PFSK-1 (cell line): ENCODE data around the gene RBM24.

ENCODE experiments used
- FOXP2 ChIP-seq: optimal IDR thresholded peaks from 2 replicates; pipeline ENCODE3; 2011; ENCODE audit warnings: borderline replicate concordance, control low read depth, inconsistent platforms; ENCODE audit not compliant: insufficient read depth; ENCODE audit errors: extremely low read length, extremely low read depth
- POLR2AphosphoS5 ChIP-seq: IDR thresholded peaks from 2 replicates; pipeline ENCODE4 v1.6.1; 2012; ENCODE audit warnings: low read depth, mild to moderate bottlenecking, control low read depth, low read length, moderate library complexity
- SIN3A ChIP-seq: IDR thresholded peaks from 2 replicates; pipeline ENCODE4 v1.6.1; 2012; ENCODE audit warnings: mild to moderate bottlenecking, low read length, moderate library complexity, borderline replicate concordance; ENCODE audit not compliant: insufficient read depth
- TAF1 ChIP-seq: IDR thresholded peaks from 2 replicates; pipeline ENCODE4 v1.6.1; 2012; ENCODE audit warnings: low read length, control low read depth, borderline replicate concordance; ENCODE audit not compliant: insufficient read depth
- TF ChIP-seq, protein P1 (sequence below), 2 experiments: IDR thresholded peaks; 2 replicates each; pipeline versions ENCODE4 v1.6.1 to v1.8.0; 2011 to 2012; ENCODE audit warnings: low read depth in 2 of 2, low read length in 2 of 2, control low read depth in 1 of 2, inconsistent platforms in 1 of 2, mild to moderate bottlenecking in 1 of 2, moderate library complexity in 1 of 2; ENCODE audit not compliant: insufficient read depth in 1 of 2

Gene RBM24

GRCh38 chr6:17278289-17279063 lies 2.7 kb upstream of the RBM24 start:
- TF ChIP-seq, protein P1, sequence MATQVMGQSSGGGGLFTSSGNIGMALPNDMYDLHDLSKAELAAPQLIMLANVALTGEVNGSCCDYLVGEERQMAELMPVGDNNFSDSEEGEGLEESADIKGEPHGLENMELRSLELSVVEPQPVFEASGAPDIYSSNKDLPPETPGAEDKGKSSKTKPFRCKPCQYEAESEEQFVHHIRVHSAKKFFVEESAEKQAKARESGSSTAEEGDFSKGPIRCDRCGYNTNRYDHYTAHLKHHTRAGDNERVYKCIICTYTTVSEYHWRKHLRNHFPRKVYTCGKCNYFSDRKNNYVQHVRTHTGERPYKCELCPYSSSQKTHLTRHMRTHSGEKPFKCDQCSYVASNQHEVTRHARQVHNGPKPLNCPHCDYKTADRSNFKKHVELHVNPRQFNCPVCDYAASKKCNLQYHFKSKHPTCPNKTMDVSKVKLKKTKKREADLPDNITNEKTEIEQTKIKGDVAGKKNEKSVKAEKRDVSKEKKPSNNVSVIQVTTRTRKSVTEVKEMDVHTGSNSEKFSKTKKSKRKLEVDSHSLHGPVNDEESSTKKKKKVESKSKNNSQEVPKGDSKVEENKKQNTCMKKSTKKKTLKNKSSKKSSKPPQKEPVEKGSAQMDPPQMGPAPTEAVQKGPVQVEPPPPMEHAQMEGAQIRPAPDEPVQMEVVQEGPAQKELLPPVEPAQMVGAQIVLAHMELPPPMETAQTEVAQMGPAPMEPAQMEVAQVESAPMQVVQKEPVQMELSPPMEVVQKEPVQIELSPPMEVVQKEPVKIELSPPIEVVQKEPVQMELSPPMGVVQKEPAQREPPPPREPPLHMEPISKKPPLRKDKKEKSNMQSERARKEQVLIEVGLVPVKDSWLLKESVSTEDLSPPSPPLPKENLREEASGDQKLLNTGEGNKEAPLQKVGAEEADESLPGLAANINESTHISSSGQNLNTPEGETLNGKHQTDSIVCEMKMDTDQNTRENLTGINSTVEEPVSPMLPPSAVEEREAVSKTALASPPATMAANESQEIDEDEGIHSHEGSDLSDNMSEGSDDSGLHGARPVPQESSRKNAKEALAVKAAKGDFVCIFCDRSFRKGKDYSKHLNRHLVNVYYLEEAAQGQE (IDR thresholded peaks at IDR 0.05; ENCODE audit: insufficient read depth in 1 of 2, low read depth in 2 of 2, low read length in 2 of 2), result no peak
- TF ChIP-seq SIN3A, result no peak
- no peak for TF ChIP-seq FOXP2
- no peak for TF ChIP-seq POLR2AphosphoS5
- no peak for TF ChIP-seq TAF1

DNA sequence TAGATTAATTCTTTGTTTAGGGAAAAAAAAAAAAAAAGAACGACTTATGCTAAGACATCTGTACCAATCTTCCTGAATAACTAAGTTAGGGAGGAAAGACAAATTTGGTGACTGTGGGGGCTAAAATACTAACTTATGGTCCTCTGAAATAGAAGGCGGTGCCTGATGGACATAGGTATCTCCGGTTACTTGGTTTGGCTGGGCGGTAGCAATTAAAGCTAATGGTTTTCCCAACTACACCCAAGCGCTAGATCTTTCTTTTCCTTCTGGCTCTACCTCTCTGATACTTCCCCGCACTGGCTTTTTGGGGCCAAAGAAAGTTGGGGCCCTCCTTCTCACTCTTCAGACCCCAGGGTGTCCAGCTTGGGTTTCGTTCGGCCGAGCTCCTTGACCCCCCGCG lies 1.0 kb upstream of the RBM24 start:
- TF ChIP-seq FOXP2 (no peak), POLR2AphosphoS5 (no peak), SIN3A (no peak), TAF1 (no peak)
- TF ChIP-seq, protein P1 (IDR thresholded peaks at IDR 0.05; ENCODE audit: insufficient read depth in 1 of 2, low read depth in 2 of 2, low read length in 2 of 2), result no peak

- TF ChIP-seq, protein P1 (IDR thresholded peaks at IDR 0.05; ENCODE audit: insufficient read depth in 1 of 2, low read depth in 2 of 2, low read length in 2 of 2), result no peak
- TF ChIP-seq FOXP2, result no peak
- TF ChIP-seq TAF1, result no peak
- no peak for TF ChIP-seq POLR2AphosphoS5
- TF ChIP-seq SIN3A, result no peak
Observed at GRCh38 chr6:17280552-17281090, 540 bp upstream of the RBM24 start.

DNA sequence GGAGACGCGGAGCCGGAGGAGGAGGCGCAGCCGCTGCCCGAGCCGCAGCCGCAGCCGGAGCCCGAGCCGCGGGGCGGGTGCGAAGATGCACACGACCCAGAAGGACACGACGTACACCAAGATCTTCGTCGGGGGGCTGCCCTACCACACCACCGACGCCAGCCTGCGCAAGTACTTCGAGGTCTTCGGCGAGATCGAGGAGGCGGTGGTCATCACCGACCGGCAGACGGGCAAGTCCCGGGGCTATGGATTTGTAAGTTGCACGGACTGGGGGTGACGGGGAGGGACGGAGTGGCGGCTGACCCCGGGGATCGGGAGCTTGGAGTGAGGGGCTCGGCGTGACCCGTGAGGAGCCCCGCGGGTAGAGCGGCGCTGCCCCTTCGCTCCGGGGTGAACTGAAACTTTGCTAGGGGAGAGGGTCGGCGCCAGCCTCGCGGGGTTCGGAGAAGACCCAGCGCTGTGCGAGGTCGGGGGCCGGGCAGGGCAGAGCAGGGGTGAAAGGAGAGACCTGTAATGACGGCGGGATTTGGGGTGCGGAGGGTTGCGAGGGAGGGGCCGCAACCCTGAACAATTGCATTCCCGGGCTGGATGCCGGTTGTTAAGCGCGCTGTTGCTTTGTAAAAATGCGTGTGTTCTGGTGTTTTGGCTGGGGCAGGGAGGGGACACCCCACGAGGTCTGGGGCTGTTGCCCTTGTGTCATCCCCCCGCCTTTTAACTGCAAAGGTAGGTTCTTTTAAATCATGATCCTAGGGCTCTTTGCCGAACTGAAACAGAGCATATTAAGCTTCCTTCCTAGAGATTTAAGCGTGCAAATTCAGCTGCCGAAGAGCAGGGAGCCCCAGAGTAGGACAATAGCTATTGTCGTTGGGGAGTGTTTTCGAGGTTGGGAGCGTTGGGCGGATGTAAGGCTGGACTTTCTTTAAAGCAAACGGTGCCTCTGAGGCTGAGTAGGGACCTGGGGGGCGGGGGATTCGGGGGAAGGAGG lies 628 bp downstream of the RBM24 start:
- TF ChIP-seq POLR2AphosphoS5, result no peak

GRCh38 chr6:17283074-17283473 lies 1.9 kb downstream of the RBM24 start:
- TF ChIP-seq FOXP2 (no peak), TAF1 (no peak)
